A673 (cell line): ENCODE measurements around the gene SH2D4B.

Experiments used
- CTCF ChIP-seq: fragments of 300-800, 200-600 bp; sonication (generic); conservative IDR thresholded peaks from 2 replicates; pipeline ENCODE4 v1.5.1; 2017; ENCODE audit warnings: low read depth, mild to moderate bottlenecking, antibody characterized with exemption, low read length, moderate library complexity, mixed read lengths
- EZH2 ChIP-seq: fragments of 200-600 bp; sonication (generic); IDR thresholded peaks from 2 replicates; pipeline ENCODE4 v1.6.1; 2017; ENCODE audit warnings: borderline replicate concordance, low read depth, mild to moderate bottlenecking, mixed read lengths, antibody characterized with exemption, low read length; ENCODE audit not compliant: poor library complexity, severe bottlenecking

GRCh38 chr10:80649183-80649582 is 111.5 kb downstream of the SH2D4B start:
- TF ChIP-seq CTCF, result no peak
- TF ChIP-seq EZH2, result no peak
